ENCODE data around the gene OTUB1.

OTUB1 gene

GRCh38 chr11:63978551-63979239 is 7.5 kb upstream of the OTUB1 start:
- Histone ChIP-seq H3K36me3 (ENCODE audit: control insufficient read depth, insufficient read depth, low read length) (peaks cover 9% of the 10 kb centered on the region), H3K9me3 (ENCODE audit: control insufficient read depth, insufficient read depth, low read depth, low read length) (no peaks in the 10 kb centered on the region), H3K4me3 (ENCODE audit: low read depth, low read length) (no peak overlapping the region), H3K27ac (ENCODE audit: low read depth, low read length) (peak overlapping the region; percentile 22; the same call in 1 of the 2 replicates), H3K4me1 (ENCODE audit: control insufficient read depth, insufficient read depth, low read length) (peaks cover 31% of the 10 kb centered on the region), H3K27me3 (ENCODE audit: control insufficient read depth, insufficient read depth, low read length) (no peaks in the 10 kb centered on the region), H3K9ac (ENCODE audit: low read length) (peak overlapping the region; percentile 18)

GRCh38 chr11:63979426-63979825 is 6.8 kb upstream of the OTUB1 start:
- no peaks in the 10 kb centered on the region for H3K27me3 ChIP-seq (ENCODE audit: control insufficient read depth, insufficient read depth, low read length)
- no peak overlapping the region for H3K27ac ChIP-seq (ENCODE audit: low read depth, low read length)
- peaks cover 9% of the 10 kb centered on the region for H3K36me3 ChIP-seq (ENCODE audit: control insufficient read depth, insufficient read depth, low read length)
- H3K9me3 ChIP-seq (ENCODE audit: control insufficient read depth, insufficient read depth, low read depth, low read length) = no peaks in the 10 kb centered on the region
- no peak overlapping the region for H3K9ac ChIP-seq (ENCODE audit: low read length)
- no peak overlapping the region for H3K4me3 ChIP-seq (ENCODE audit: low read depth, low read length)
- H3K4me1 ChIP-seq (ENCODE audit: control insufficient read depth, insufficient read depth, low read length) = peaks cover 31% of the 10 kb centered on the region

DNA sequence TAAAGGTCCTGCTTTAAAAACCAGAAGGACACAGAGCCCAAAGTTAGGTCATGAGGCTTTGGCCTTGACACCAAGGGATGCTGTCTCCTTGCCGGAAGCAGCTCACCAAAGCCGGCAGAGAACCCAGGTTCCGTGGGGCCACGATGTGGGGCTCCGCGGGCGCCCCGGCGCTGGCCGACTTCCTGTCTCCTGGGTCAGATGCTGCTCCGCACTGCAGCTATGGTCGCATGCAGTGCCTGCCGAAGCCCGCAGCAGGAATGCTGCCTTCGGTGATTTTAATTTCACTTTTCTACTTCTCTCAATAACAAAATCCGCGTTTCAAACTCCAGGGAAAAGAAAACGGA is 454 bp upstream of the OTUB1 start:
- peak overlapping the region; percentile 30 for H3K9ac ChIP-seq (ENCODE audit: low read length)
- H3K9me3 ChIP-seq (ENCODE audit: control insufficient read depth, insufficient read depth, low read depth, low read length) = no peaks in the 10 kb centered on the region
- H3K27me3 ChIP-seq (ENCODE audit: control insufficient read depth, insufficient read depth, low read length) = no peaks in the 10 kb centered on the region
- H3K27ac ChIP-seq (ENCODE audit: low read depth, low read length) = 0 out of 2 replicates have a peak overlapping the region, but pooled peaks have one; percentile 45
- peak overlapping the region; percentile 90 for H3K4me3 ChIP-seq (ENCODE audit: low read depth, low read length)
- peaks cover 20% of the 10 kb centered on the region for H3K4me1 ChIP-seq (ENCODE audit: control insufficient read depth, insufficient read depth, low read length)
- H3K36me3 ChIP-seq (ENCODE audit: control insufficient read depth, insufficient read depth, low read length) = peaks cover 26% of the 10 kb centered on the region

GRCh38 chr11:63986932-63987513 is 785 bp downstream of the OTUB1 start:
- Histone ChIP-seq H3K4me1 (ENCODE audit: control insufficient read depth, insufficient read depth, low read length) (peaks cover 20% of the 10 kb centered on the region), H3K9ac (ENCODE audit: low read length) (peak overlapping the region; percentile 98), H3K27ac (ENCODE audit: low read depth, low read length) (peak overlapping the region; percentile 95), H3K36me3 (ENCODE audit: control insufficient read depth, insufficient read depth, low read length) (peaks cover 34% of the 10 kb centered on the region), H3K9me3 (ENCODE audit: control insufficient read depth, insufficient read depth, low read depth, low read length) (no peaks in the 10 kb centered on the region), H3K27me3 (ENCODE audit: control insufficient read depth, insufficient read depth, low read length) (no peaks in the 10 kb centered on the region), H3K4me3 (ENCODE audit: low read depth, low read length) (peak overlapping the region; percentile 90)

DNA sequence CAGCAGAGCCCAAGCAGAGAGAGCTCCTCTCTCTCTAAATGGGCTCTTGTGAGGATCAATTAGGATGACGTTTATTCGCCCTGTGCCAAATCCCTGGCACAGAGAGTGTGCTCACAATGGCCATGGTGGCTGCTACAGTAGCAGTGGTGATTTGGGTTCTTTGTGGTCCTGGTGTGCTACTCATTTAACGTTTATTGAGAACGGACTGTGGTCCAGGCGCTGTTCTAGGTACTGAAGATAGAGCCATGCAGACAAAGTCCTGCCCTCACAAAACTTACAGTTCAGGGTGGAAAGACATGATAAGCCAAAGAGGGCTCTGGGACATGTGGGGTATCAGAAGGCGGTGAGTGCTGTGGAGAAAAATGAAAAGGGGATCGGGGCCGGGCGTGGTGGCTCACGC is 5.3 kb downstream of the OTUB1 start:
- H3K27ac ChIP-seq (ENCODE audit: low read depth, low read length) = no peak overlapping the region
- H3K4me3 ChIP-seq (ENCODE audit: low read depth, low read length) = no peak overlapping the region
- peaks cover 8% of the 10 kb centered on the region for H3K4me1 ChIP-seq (ENCODE audit: control insufficient read depth, insufficient read depth, low read length)
- no peaks in the 10 kb centered on the region for H3K9me3 ChIP-seq (ENCODE audit: control insufficient read depth, insufficient read depth, low read depth, low read length)
- H3K9ac ChIP-seq (ENCODE audit: low read length) = no peak overlapping the region
- H3K36me3 ChIP-seq (ENCODE audit: control insufficient read depth, insufficient read depth, low read length) = peaks cover 63% of the 10 kb centered on the region
- no peaks in the 10 kb centered on the region for H3K27me3 ChIP-seq (ENCODE audit: control insufficient read depth, insufficient read depth, low read length)

DNA sequence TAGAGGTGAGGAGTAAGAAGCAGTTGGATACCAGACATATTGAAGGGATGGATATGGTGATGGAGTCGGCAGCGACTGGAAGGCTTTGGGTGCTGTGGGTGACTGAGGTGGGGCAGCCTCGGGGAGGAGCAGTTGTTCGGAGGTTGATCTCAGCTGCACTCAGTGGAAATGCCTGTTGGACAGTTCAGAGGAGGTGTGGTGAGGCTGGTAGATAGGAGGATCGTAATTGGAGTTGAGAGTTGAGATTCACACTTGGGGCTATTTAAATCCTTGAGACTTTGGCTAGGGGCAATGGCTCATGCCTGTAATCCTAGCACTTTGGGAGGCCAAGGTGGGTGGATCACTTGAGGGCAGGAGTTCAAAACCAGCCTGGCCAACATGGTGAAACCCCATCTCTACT is 6.9 kb downstream of the OTUB1 start:
- Histone ChIP-seq H3K36me3 (ENCODE audit: control insufficient read depth, insufficient read depth, low read length) (peaks cover 75% of the 10 kb centered on the region), H3K9me3 (ENCODE audit: control insufficient read depth, insufficient read depth, low read depth, low read length) (no peaks in the 10 kb centered on the region), H3K4me3 (ENCODE audit: low read depth, low read length) (no peak overlapping the region), H3K9ac (ENCODE audit: low read length) (no peak overlapping the region), H3K27me3 (ENCODE audit: control insufficient read depth, insufficient read depth, low read length) (no peaks in the 10 kb centered on the region), H3K27ac (ENCODE audit: low read depth, low read length) (no peak overlapping the region), H3K4me1 (ENCODE audit: control insufficient read depth, insufficient read depth, low read length) (0 out of 2 replicates have a peak, but pooled peaks cover 5% of the 10 kb centered on the region)

- Histone ChIP-seq H3K27me3 (ENCODE audit: control insufficient read depth, insufficient read depth, low read length) (no peaks in the 10 kb centered on the region), H3K9ac (ENCODE audit: low read length) (no peak overlapping the region), H3K27ac (ENCODE audit: low read depth, low read length) (no peak overlapping the region), H3K9me3 (ENCODE audit: control insufficient read depth, insufficient read depth, low read depth, low read length) (no peaks in the 10 kb centered on the region), H3K36me3 (ENCODE audit: control insufficient read depth, insufficient read depth, low read length) (peaks cover 68% of the 10 kb centered on the region), H3K4me1 (ENCODE audit: control insufficient read depth, insufficient read depth, low read length) (peaks cover 12% of the 10 kb centered on the region; the same call in 1 of the 2 replicates), H3K4me3 (ENCODE audit: low read depth, low read length) (no peak overlapping the region)
Observed at GRCh38 chr11:63993993-63994392, 7.8 kb downstream of the OTUB1 start.

DNA sequence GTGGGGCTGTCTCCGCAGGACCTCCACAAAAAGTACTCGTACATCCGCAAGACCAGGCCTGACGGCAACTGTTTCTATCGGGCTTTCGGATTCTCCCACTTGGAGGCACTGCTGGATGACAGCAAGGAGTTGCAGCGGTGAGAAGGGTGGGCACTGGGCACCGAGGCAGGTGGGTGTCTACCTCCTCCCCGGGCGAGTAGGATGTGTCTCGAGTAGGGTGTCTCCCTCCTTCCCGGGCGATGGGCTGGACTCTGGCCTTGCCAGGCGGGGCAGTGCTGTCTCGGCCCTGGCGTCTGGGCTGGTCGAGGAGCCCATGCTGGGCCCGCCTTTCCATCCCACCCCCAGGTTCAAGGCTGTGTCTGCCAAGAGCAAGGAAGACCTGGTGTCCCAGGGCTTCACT is 10.3 kb downstream of the OTUB1 start:
- H3K36me3 ChIP-seq (ENCODE audit: control insufficient read depth, insufficient read depth, low read length) = peaks cover 47% of the 10 kb centered on the region

DNA sequence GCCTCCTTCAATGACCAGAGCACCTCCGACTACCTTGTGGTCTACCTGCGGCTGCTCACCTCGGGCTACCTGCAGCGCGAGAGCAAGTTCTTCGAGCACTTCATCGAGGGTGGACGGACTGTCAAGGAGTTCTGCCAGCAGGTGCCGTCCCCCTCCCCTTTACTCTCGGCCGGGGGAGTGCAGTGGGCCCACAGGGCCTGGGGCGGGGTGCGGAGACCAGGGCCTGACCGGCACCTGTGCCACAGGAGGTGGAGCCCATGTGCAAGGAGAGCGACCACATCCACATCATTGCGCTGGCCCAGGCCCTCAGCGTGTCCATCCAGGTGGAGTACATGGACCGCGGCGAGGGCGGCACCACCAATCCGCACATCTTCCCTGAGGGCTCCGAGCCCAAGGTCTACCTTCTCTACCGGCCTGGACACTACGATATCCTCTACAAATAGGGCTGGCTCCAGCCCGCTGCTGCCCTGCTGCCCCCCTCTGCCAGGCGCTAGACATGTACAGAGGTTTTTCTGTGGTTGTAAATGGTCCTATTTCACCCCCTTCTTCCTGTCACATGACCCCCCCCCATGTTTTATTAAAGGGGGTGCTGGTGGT is 11.0 kb downstream of the OTUB1 start:
- Histone ChIP-seq H3K27me3 (ENCODE audit: control insufficient read depth, insufficient read depth, low read length) (peaks cover 17% of the 10 kb centered on the region), H3K27ac (ENCODE audit: low read depth, low read length) (no peak overlapping the region), H3K4me1 (ENCODE audit: control insufficient read depth, insufficient read depth, low read length) (peaks cover 14% of the 10 kb centered on the region; the same call in 1 of the 2 replicates), H3K9me3 (ENCODE audit: control insufficient read depth, insufficient read depth, low read depth, low read length) (no peaks in the 10 kb centered on the region), H3K4me3 (ENCODE audit: low read depth, low read length) (no peak overlapping the region), H3K36me3 (ENCODE audit: control insufficient read depth, insufficient read depth, low read length) (peaks cover 46% of the 10 kb centered on the region), H3K9ac (ENCODE audit: low read length) (no peak overlapping the region)

More for the DNA sequence above, 10.3 kb downstream of the OTUB1 start:
- H3K9me3 ChIP-seq (ENCODE audit: control insufficient read depth, insufficient read depth, low read depth, low read length) = no peaks in the 10 kb centered on the region
- H3K27me3 ChIP-seq (ENCODE audit: control insufficient read depth, insufficient read depth, low read length) = peaks cover 10% of the 10 kb centered on the region
- H3K4me3 ChIP-seq (ENCODE audit: low read depth, low read length) = no peak overlapping the region
- H3K4me1 ChIP-seq (ENCODE audit: control insufficient read depth, insufficient read depth, low read length) = peaks cover 14% of the 10 kb centered on the region; the same call in 1 of the 2 replicates
- no peak overlapping the region for H3K9ac ChIP-seq (ENCODE audit: low read length)
- H3K27ac ChIP-seq (ENCODE audit: low read depth, low read length) = no peak overlapping the region

GRCh38 chr11:63997801-63998337 is 11.6 kb downstream of the OTUB1 start:
- no peak overlapping the region for H3K9ac ChIP-seq (ENCODE audit: low read length)
- H3K9me3 ChIP-seq (ENCODE audit: control insufficient read depth, insufficient read depth, low read depth, low read length) = no peaks in the 10 kb centered on the region
- peaks cover 14% of the 10 kb centered on the region; the same call in 1 of the 2 replicates for H3K4me1 ChIP-seq (ENCODE audit: control insufficient read depth, insufficient read depth, low read length)
- no peak overlapping the region for H3K27ac ChIP-seq (ENCODE audit: low read depth, low read length)
- H3K27me3 ChIP-seq (ENCODE audit: control insufficient read depth, insufficient read depth, low read length) = peaks cover 23% of the 10 kb centered on the region
- peaks cover 45% of the 10 kb centered on the region for H3K36me3 ChIP-seq (ENCODE audit: control insufficient read depth, insufficient read depth, low read length)
- H3K4me3 ChIP-seq (ENCODE audit: low read depth, low read length) = peak overlapping the region; percentile 65; the same call in 1 of the 2 replicates

Data from HUES6 (cell line).